Measurements from ENCODE around the gene ATG10. TPM values are rescaled to one million over a fixed set of nuclear protein-coding genes. Genes with fewer than 3 reads are reported as not detected.

Gene ATG10
- total RNA-seq, 1 experiment from 2014 or later, result 11.8 TPM

- Histone ChIP-seq H4K20me1 (ENCODE audit: low read length) (no peaks in the 10 kb centered on the region), H2AFZ (ENCODE audit: low read length) (no peak overlapping the region), H3K27me3 (ENCODE audit: low read length) (no peaks in the 10 kb centered on the region), H3K9me2 (replicated peaks; ENCODE audit: low read length) (no peaks in the 10 kb centered on the region), H3K79me2 (ENCODE audit: low read length) (no peaks in the 10 kb centered on the region), H3K9ac (ENCODE audit: low read length) (no peak overlapping the region), H3K36me3 (ENCODE audit: low read depth, low read length) (no peaks in the 10 kb centered on the region), H3K4me2 (ENCODE audit: low read length) (no peak overlapping the region), H3K9me3 (ENCODE audit: low read length) (peaks cover 13% of the 10 kb centered on the region), H3K27ac (ENCODE audit: low read length) (no peak overlapping the region), H3K4me3 (ENCODE audit: low read length) (no peak overlapping the region), H3F3A (ENCODE audit: low read length, unreplicated experiment) (no peaks in the 10 kb centered on the region), H3K4me1 (ENCODE audit: insufficient read depth, low read length) (no peaks in the 10 kb centered on the region)
- intact Hi-C loops (cut with micrococcal nuclease), result no loop called here
- DNase-seq (no peak), ATAC-seq (no peak)
- no TSS peak for BruUV-seq (replicated peaks)
- ChIA-PET CTCF (no interaction called here), POLR2A (ENCODE audit: unreplicated experiment) (no interaction called here)
- TF ChIP-seq CTCF (conservative IDR thresholded peaks at IDR 0.05; ENCODE audit: low read depth, low read length), result no peak
- TF ChIP-seq EZH2 (IDR thresholded peaks at IDR 0.05; ENCODE audit: low read length, unreplicated experiment), result no peak
- no peak for TF ChIP-seq EZH2phosphoT487 (IDR thresholded peaks at IDR 0.05; ENCODE audit: borderline replicate concordance, low read length)
Observed at GRCh38 chr5:82246960-82247574, 275.2 kb downstream of the ATG10 start.

GRCh38 chr5:82252744-82253143 is 280.9 kb downstream of the ATG10 start:
- BruUV-seq (replicated peaks), result no TSS peak
- TF ChIP-seq CTCF (conservative IDR thresholded peaks at IDR 0.05; ENCODE audit: low read depth, low read length), result no peak
- no peak for TF ChIP-seq EZH2phosphoT487 (IDR thresholded peaks at IDR 0.05; ENCODE audit: borderline replicate concordance, low read length)
- no peak for TF ChIP-seq EZH2 (IDR thresholded peaks at IDR 0.05; ENCODE audit: low read length, unreplicated experiment)
- no peak overlapping the region for H3K4me2 ChIP-seq (ENCODE audit: low read length)
- DNase-seq, result no peak
- H3K9ac ChIP-seq (ENCODE audit: low read length), result no peak overlapping the region
- H3K9me3 ChIP-seq (ENCODE audit: low read length), result 0 out of 2 replicates have a peak, but pooled peaks cover 3% of the 10 kb centered on the region
- ChIA-PET CTCF (no interaction called here), POLR2A (ENCODE audit: unreplicated experiment) (no interaction called here)
- H3K4me3 ChIP-seq (ENCODE audit: low read length), result no peak overlapping the region
- H3K36me3 ChIP-seq (ENCODE audit: low read depth, low read length), result no peaks in the 10 kb centered on the region
- H3F3A ChIP-seq (ENCODE audit: low read length, unreplicated experiment), result no peaks in the 10 kb centered on the region
- H2AFZ ChIP-seq (ENCODE audit: low read length), result no peak overlapping the region
- H3K27ac ChIP-seq (ENCODE audit: low read length), result no peak overlapping the region
- H3K4me1 ChIP-seq (ENCODE audit: insufficient read depth, low read length), result no peaks in the 10 kb centered on the region
- no peaks in the 10 kb centered on the region for H4K20me1 ChIP-seq (ENCODE audit: low read length)
- no peaks in the 10 kb centered on the region for H3K9me2 ChIP-seq (replicated peaks; ENCODE audit: low read length)
- no peak for ATAC-seq
- H3K79me2 ChIP-seq (ENCODE audit: low read length), result no peaks in the 10 kb centered on the region
- intact Hi-C loops (cut with micrococcal nuclease), result no loop called here
- no peaks in the 10 kb centered on the region for H3K27me3 ChIP-seq (ENCODE audit: low read length)

GRCh38 chr5:82255844-82256243 is 284.0 kb downstream of the ATG10 start:
- Histone ChIP-seq H3K36me3 (ENCODE audit: low read depth, low read length) (no peaks in the 10 kb centered on the region), H3K27me3 (ENCODE audit: low read length) (no peaks in the 10 kb centered on the region), H3K4me2 (ENCODE audit: low read length) (no peak overlapping the region), H3K4me1 (ENCODE audit: insufficient read depth, low read length) (no peaks in the 10 kb centered on the region), H4K20me1 (ENCODE audit: low read length) (no peaks in the 10 kb centered on the region), H3K9me3 (ENCODE audit: low read length) (no peaks in the 10 kb centered on the region), H3F3A (ENCODE audit: low read length, unreplicated experiment) (no peaks in the 10 kb centered on the region), H2AFZ (ENCODE audit: low read length) (no peak overlapping the region), H3K9ac (ENCODE audit: low read length) (no peak overlapping the region), H3K4me3 (ENCODE audit: low read length) (no peak overlapping the region), H3K9me2 (replicated peaks; ENCODE audit: low read length) (no peaks in the 10 kb centered on the region), H3K79me2 (ENCODE audit: low read length) (no peaks in the 10 kb centered on the region), H3K27ac (ENCODE audit: low read length) (no peak overlapping the region)
- ChIA-PET POLR2A (ENCODE audit: unreplicated experiment) (no interaction called here), CTCF (no interaction called here)
- intact Hi-C loops (cut with micrococcal nuclease), result no loop called here
- DNase-seq (no peak), ATAC-seq (no peak)
- TF ChIP-seq EZH2phosphoT487 (IDR thresholded peaks at IDR 0.05; ENCODE audit: borderline replicate concordance, low read length) (no peak), CTCF (conservative IDR thresholded peaks at IDR 0.05; ENCODE audit: low read depth, low read length) (no peak)
- BruUV-seq (replicated peaks), result no TSS peak
